HG02840 (cell line): ENCODE data around the gene ATG4D.
"Not testable (repeated sequence)": the region's sequence is repeated elsewhere in the genome, so short reads cannot be mapped to it uniquely, and the experiment has no call there.

Experiments used
- ATAC-seq: cut with Tn5 transposase; IDR thresholded peaks from one replicate; pipeline ENCODE4 v1.9.1; 2021; ENCODE audit warnings: mild to moderate bottlenecking, moderate library complexity, moderate number of reproducible peaks; ENCODE audit not compliant: unreplicated experiment, low FRiP score

The ATG4D gene

GRCh38 chr19:10550336-10550735, 6.6 kb downstream of the ATG4D start:
- no peak for ATAC-seq

- not testable (repeated sequence) for ATAC-seq
Observed at GRCh38 chr19:10551006-10551405, 7.3 kb downstream of the ATG4D start.

- ATAC-seq: no peak
Observed at GRCh38 chr19:10551698-10552301, 8.1 kb downstream of the ATG4D start.

- no peak for ATAC-seq
Observed at GRCh38 chr19:10552510-10553053, 8.9 kb downstream of the ATG4D start.

GRCh38 chr19:10553087-10553667, 9.5 kb downstream of the ATG4D start:
- ATAC-seq: no peak

- ATAC-seq: peak; percentile 55
Observed at GRCh38 chr19:10553943-10554381, 10.3 kb downstream of the ATG4D start.

- no peak for ATAC-seq
Observed at GRCh38 chr19:10554760-10555609, 11.3 kb downstream of the ATG4D start.

- no peak for ATAC-seq
Observed at GRCh38 chr19:10555610-10555973, 11.9 kb downstream of the ATG4D start.

GRCh38 chr19:10557603-10558197, 14.0 kb downstream of the ATG4D start:
- ATAC-seq: no peak

GRCh38 chr19:10560154-10560553, 16.4 kb downstream of the ATG4D start:
- no peak for ATAC-seq

GRCh38 chr19:10562609-10563008, 18.9 kb downstream of the ATG4D start:
- ATAC-seq: no peak

GRCh38 chr19:10565028-10565566, 21.4 kb downstream of the ATG4D start:
- ATAC-seq: no peak

GRCh38 chr19:10565567-10566407, 22.1 kb downstream of the ATG4D start, which contains the start of gene KRI1:
TSS of gene KRI1 (minus strand) at chr19:10566010. CDS start at chr19:10565999, 11 bp downstream.
- peak; percentile 63 for ATAC-seq

GRCh38 chr19:10566408-10566657, 22.6 kb downstream of the ATG4D start:
- ATAC-seq: no peak

GRCh38 chr19:10566658-10567410, 23.1 kb downstream of the ATG4D start:
- no peak for ATAC-seq

GRCh38 chr19:10567656-10568055, 24.0 kb downstream of the ATG4D start:
- ATAC-seq: no peak

GRCh38 chr19:10568062-10568825, 24.5 kb downstream of the ATG4D start:
- no peak for ATAC-seq

- peak; percentile 64 for ATAC-seq
Observed at GRCh38 chr19:10568826-10569651, 25.3 kb downstream of the ATG4D start, which contains the start of gene CDKN2D. TSS of gene CDKN2D (minus strand) at chr19:10568979. CDS start at chr19:10568653, 326 bp downstream.
